ENCODE results near the gene ADGRD1.

ADGRD1 gene

GRCh38 chr12:131105736-131106348, 152.1 kb downstream of the ADGRD1 start:
- no peaks in the 10 kb centered on the region for H3K9me3 ChIP-seq (ENCODE audit: insufficient read depth, low read depth, low read length)
- H3K4me3 ChIP-seq (ENCODE audit: low read length), result no peak overlapping the region
- H3K9ac ChIP-seq (ENCODE audit: low read depth, low read length), result no peak overlapping the region
- H3K4me1 ChIP-seq (ENCODE audit: insufficient read depth, low read length), result no peaks in the 10 kb centered on the region
- H3K36me3 ChIP-seq (ENCODE audit: insufficient read depth, low read length), result no peaks in the 10 kb centered on the region
- WGBS, result 95% methylated on average over 27 of the region's 27 CpGs
- no peaks in the 10 kb centered on the region for H3K27me3 ChIP-seq (ENCODE audit: insufficient read depth, low read length)
- no peak overlapping the region for H3K27ac ChIP-seq (ENCODE audit: low read depth, low read length)

DNA sequence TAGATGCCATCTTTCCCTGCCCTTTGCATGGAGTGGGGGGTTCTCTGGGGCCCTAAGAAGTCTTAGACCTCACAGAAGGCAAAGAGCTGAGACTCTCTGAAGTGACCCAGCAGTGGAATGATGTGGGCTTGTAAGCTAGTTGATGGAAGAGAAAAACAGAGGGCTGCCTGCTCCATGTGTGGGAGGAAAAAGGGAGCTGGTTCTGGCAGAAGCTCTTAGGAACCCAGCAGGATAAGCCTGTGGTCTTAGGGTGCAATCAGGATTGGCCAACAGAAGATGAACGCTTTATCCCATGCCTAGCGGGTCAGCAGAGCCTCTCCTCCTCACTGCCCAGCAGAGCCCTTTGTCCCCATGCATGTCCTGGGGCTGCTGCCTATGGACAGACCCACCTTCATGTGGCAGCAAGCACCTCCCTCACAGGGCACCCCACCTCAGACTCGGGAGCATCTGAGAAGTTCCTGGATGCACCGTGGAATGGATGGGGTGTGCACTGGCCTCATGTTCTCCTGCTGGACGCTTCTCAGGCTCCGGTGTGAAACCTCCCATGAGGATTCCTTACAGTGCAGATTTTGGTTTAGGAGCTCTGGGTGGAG, 152.7 kb downstream of the ADGRD1 start:
- no peak overlapping the region for H3K9ac ChIP-seq (ENCODE audit: low read depth, low read length)
- no peak overlapping the region for H3K4me3 ChIP-seq (ENCODE audit: low read length)
- H3K27me3 ChIP-seq (ENCODE audit: insufficient read depth, low read length), result no peaks in the 10 kb centered on the region
- H3K36me3 ChIP-seq (ENCODE audit: insufficient read depth, low read length), result no peaks in the 10 kb centered on the region
- no peaks in the 10 kb centered on the region for H3K9me3 ChIP-seq (ENCODE audit: insufficient read depth, low read depth, low read length)
- H3K4me1 ChIP-seq (ENCODE audit: insufficient read depth, low read length), result no peaks in the 10 kb centered on the region
- WGBS, result 93% methylated on average over 6 of the region's 6 CpGs
- no peak overlapping the region for H3K27ac ChIP-seq (ENCODE audit: low read depth, low read length)

DNA sequence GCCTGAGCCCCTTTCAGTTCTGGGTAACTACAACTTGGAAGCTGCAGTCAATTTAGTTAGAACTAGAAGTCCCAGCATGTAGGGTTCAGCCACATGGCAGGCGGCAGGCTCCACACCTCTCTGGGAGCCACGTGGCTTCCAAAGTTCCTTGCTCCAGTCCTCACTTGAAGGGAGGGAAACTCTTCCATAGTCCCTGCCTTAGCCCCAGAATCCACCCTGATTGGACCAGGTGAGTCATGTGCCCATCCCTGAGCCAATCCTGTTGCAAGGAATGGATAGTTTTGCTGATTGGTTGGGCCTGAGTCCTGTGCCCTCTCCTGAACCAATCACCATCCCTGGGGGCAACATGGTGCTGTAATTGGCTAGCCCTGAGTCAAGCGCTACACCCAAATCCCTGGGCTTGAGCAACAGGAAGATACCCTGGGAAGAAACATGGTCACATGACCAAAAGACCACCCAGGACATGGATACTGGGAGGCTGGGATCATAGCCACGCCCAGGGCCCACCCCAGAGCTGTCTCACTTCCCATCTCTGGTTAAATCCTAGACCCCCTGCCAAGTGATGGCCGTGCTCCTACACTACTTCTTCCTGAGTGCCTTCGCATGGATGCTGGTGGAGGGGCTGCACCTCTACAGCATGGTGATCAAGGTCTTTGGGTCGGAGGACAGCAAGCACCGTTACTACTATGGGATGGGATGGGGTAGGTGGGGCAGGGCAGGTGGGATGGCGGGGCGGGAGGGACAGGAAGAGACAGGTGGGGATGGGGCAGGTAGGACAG, 154.7 kb downstream of the ADGRD1 start:
- Histone ChIP-seq H3K9ac (ENCODE audit: low read depth, low read length) (no peak overlapping the region), H3K36me3 (ENCODE audit: insufficient read depth, low read length) (no peaks in the 10 kb centered on the region), H3K4me3 (ENCODE audit: low read length) (no peak overlapping the region), H3K4me1 (ENCODE audit: insufficient read depth, low read length) (peaks cover 4% of the 10 kb centered on the region; the same call in 1 of the 2 replicates), H3K27ac (ENCODE audit: low read depth, low read length) (no peak overlapping the region), H3K9me3 (ENCODE audit: insufficient read depth, low read depth, low read length) (no peaks in the 10 kb centered on the region), H3K27me3 (ENCODE audit: insufficient read depth, low read length) (no peaks in the 10 kb centered on the region)
- WGBS, result 95% methylated on average over 10 of the region's 10 CpGs

- 97% methylated on average over 2 of the region's 3 CpGs for WGBS
- Histone ChIP-seq H3K4me1 (ENCODE audit: insufficient read depth, low read length) (peaks cover 8% of the 10 kb centered on the region; the same call in 1 of the 2 replicates), H3K27me3 (ENCODE audit: insufficient read depth, low read length) (no peaks in the 10 kb centered on the region), H3K4me3 (ENCODE audit: low read length) (no peak overlapping the region), H3K9me3 (ENCODE audit: insufficient read depth, low read depth, low read length) (no peaks in the 10 kb centered on the region), H3K36me3 (ENCODE audit: insufficient read depth, low read length) (no peaks in the 10 kb centered on the region), H3K9ac (ENCODE audit: low read depth, low read length) (no peak overlapping the region), H3K27ac (ENCODE audit: low read depth, low read length) (no peak overlapping the region)
Observed at GRCh38 chr12:131111446-131111845, 157.7 kb downstream of the ADGRD1 start.

- Histone ChIP-seq H3K36me3 (ENCODE audit: insufficient read depth, low read length) (no peaks in the 10 kb centered on the region), H3K27me3 (ENCODE audit: insufficient read depth, low read length) (no peaks in the 10 kb centered on the region), H3K9me3 (ENCODE audit: insufficient read depth, low read depth, low read length) (no peaks in the 10 kb centered on the region), H3K9ac (ENCODE audit: low read depth, low read length) (no peak overlapping the region), H3K4me3 (ENCODE audit: low read length) (no peak overlapping the region), H3K27ac (ENCODE audit: low read depth, low read length) (no peak overlapping the region), H3K4me1 (ENCODE audit: insufficient read depth, low read length) (peaks cover 8% of the 10 kb centered on the region; the same call in 1 of the 2 replicates)
- 90% methylated on average over 1 of the region's 1 CpG for WGBS
Observed at GRCh38 chr12:131112021-131112420, 158.3 kb downstream of the ADGRD1 start.

GRCh38 chr12:131112700-131113290, 159.1 kb downstream of the ADGRD1 start:
- Histone ChIP-seq H3K9ac (ENCODE audit: low read depth, low read length) (no peak overlapping the region), H3K27ac (ENCODE audit: low read depth, low read length) (no peak overlapping the region), H3K4me1 (ENCODE audit: insufficient read depth, low read length) (peaks cover 8% of the 10 kb centered on the region; the same call in 1 of the 2 replicates), H3K4me3 (ENCODE audit: low read length) (no peak overlapping the region), H3K36me3 (ENCODE audit: insufficient read depth, low read length) (no peaks in the 10 kb centered on the region), H3K9me3 (ENCODE audit: insufficient read depth, low read depth, low read length) (no peaks in the 10 kb centered on the region), H3K27me3 (ENCODE audit: insufficient read depth, low read length) (no peaks in the 10 kb centered on the region)
- 94% methylated on average over 2 of the region's 4 CpGs for WGBS

DNA sequence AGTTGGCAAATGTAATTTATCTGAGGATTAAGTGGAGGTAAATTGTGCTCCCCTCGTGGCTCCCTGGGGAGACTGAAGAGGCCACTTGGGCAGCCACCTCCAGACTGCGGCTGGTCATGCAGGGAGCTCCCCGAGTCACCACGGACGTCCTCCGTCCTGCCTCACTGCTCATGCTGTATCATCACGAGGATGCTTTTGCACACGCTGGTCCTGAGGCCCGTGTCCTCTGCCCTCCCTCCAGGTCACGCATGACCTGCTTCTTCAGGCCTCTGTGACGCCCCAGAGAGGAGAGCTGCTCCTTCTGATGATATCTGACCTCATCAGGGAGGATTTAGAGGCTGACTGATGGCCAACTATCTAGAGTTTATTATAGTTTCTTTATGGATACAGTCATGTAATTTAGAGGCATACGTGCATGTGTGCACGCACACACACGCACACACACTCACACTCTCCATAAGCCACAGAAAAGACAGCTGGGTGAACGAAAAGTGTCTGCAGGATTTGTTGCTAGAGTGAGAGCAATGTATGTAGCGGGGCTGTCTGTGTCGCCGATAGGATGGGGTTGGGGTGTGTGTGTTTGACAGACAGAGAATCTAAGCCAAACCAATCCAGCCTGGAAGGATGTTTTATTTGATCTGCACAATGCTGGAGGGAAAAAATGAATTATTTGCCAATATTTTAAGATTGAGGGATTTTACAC, 160.0 kb downstream of the ADGRD1 start:
- Histone ChIP-seq H3K4me3 (ENCODE audit: low read length) (no peak overlapping the region), H3K9me3 (ENCODE audit: insufficient read depth, low read depth, low read length) (no peaks in the 10 kb centered on the region), H3K27ac (ENCODE audit: low read depth, low read length) (no peak overlapping the region), H3K27me3 (ENCODE audit: insufficient read depth, low read length) (no peaks in the 10 kb centered on the region), H3K36me3 (ENCODE audit: insufficient read depth, low read length) (no peaks in the 10 kb centered on the region), H3K4me1 (ENCODE audit: insufficient read depth, low read length) (peaks cover 8% of the 10 kb centered on the region; the same call in 1 of the 2 replicates), H3K9ac (ENCODE audit: low read depth, low read length) (no peak overlapping the region)
- WGBS, result 83% methylated on average over 16 of the region's 18 CpGs

DNA sequence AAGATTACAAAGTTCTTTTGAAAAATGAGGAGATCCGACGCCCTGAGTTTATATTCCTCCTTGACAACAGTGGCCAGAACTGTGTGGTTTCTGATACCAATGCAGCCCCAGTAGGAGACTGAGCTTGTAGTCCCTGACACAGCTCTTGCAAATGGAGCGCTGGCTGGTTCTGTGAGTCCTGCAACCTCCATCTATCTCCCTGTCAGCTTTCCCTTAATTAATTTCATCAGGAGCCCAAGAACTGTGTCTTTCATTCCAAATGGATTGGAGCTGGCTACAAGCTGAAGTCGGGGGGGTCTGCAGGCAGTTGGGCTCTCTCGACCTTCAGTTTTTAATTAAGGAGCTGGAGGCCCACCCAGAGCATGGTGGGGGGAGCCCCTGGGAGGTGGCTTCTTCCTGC, 160.6 kb downstream of the ADGRD1 start:
- no peak overlapping the region for H3K27ac ChIP-seq (ENCODE audit: low read depth, low read length)
- no peaks in the 10 kb centered on the region for H3K36me3 ChIP-seq (ENCODE audit: insufficient read depth, low read length)
- H3K4me1 ChIP-seq (ENCODE audit: insufficient read depth, low read length), result peaks cover 8% of the 10 kb centered on the region; the same call in 1 of the 2 replicates
- H3K27me3 ChIP-seq (ENCODE audit: insufficient read depth, low read length), result no peaks in the 10 kb centered on the region
- no peaks in the 10 kb centered on the region for H3K9me3 ChIP-seq (ENCODE audit: insufficient read depth, low read depth, low read length)
- H3K4me3 ChIP-seq (ENCODE audit: low read length), result no peak overlapping the region
- WGBS, result 91% methylated on average over 5 of the region's 5 CpGs
- no peak overlapping the region for H3K9ac ChIP-seq (ENCODE audit: low read depth, low read length)

- Histone ChIP-seq H3K27ac (ENCODE audit: low read depth, low read length) (no peak overlapping the region), H3K4me3 (ENCODE audit: low read length) (no peak overlapping the region), H3K9ac (ENCODE audit: low read depth, low read length) (no peak overlapping the region), H3K36me3 (ENCODE audit: insufficient read depth, low read length) (no peaks in the 10 kb centered on the region), H3K27me3 (ENCODE audit: insufficient read depth, low read length) (no peaks in the 10 kb centered on the region), H3K9me3 (ENCODE audit: insufficient read depth, low read depth, low read length) (no peaks in the 10 kb centered on the region), H3K4me1 (ENCODE audit: insufficient read depth, low read length) (peaks cover 8% of the 10 kb centered on the region; the same call in 1 of the 2 replicates)
- 92% methylated on average over 18 of the region's 18 CpGs for WGBS
Observed at GRCh38 chr12:131114942-131115584, 161.4 kb downstream of the ADGRD1 start.

GRCh38 chr12:131115766-131116467, 162.2 kb downstream of the ADGRD1 start:
- Histone ChIP-seq H3K9me3 (ENCODE audit: insufficient read depth, low read depth, low read length) (no peaks in the 10 kb centered on the region), H3K27ac (ENCODE audit: low read depth, low read length) (no peak overlapping the region), H3K4me1 (ENCODE audit: insufficient read depth, low read length) (peaks cover 8% of the 10 kb centered on the region; the same call in 1 of the 2 replicates), H3K36me3 (ENCODE audit: insufficient read depth, low read length) (no peaks in the 10 kb centered on the region), H3K4me3 (ENCODE audit: low read length) (no peak overlapping the region), H3K9ac (ENCODE audit: low read depth, low read length) (no peak overlapping the region), H3K27me3 (ENCODE audit: insufficient read depth, low read length) (no peaks in the 10 kb centered on the region)
- 91% methylated on average over 8 of the region's 8 CpGs for WGBS
